ENCODE results near the gene EPOP.
"Not testable (repeated sequence)": the region's sequence is repeated elsewhere in the genome, so short reads cannot be mapped to it uniquely, and the experiment has no call there.

EPOP gene

DNA sequence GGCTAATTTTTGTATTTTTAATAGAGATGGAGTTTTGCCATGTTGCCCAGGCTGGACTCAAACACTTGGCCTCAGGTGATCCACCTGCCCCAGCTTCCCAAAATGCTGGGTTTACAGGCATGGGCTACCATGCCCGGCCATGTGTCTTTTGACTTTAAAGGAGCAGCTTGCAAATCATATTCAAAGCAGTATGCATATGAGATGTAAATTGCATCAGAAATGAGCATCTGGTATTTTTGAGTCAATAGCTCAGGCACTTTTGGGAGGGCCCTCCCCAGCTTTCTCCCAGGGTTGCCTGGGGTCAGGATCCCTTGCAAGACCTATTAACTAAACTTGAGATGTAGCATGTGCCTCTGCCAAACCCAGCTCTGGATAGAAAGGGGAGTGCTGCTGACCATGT lies 21.5 kb downstream of the EPOP start:
- no peak for DNase-seq

DNA sequence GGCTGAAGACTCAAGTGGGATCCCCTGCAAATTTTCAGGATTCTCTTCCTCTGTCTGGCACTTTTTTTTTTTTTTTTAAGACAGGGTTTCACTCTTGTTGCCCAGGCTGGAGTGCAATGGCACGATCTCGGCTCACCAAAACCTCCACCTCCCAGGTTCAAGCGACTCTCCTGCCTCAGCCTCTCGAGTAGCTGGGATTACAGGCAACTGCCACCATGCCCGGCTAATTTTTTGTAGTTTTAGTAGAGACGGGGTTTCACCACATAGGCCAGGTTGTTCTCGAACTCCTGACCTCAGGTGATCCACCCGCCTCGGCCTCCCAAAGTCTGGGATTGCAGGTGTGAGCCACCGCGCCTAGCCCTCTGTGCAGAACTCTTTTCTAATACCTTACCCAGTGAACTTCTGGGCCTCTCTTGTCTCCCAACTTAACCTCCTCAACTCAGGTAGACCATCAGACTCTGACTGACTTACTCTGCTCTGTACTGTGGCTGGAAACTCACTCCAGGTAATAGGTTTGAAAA lies 24.0 kb downstream of the EPOP start:
- not testable (repeated sequence) for DNase-seq

DNA sequence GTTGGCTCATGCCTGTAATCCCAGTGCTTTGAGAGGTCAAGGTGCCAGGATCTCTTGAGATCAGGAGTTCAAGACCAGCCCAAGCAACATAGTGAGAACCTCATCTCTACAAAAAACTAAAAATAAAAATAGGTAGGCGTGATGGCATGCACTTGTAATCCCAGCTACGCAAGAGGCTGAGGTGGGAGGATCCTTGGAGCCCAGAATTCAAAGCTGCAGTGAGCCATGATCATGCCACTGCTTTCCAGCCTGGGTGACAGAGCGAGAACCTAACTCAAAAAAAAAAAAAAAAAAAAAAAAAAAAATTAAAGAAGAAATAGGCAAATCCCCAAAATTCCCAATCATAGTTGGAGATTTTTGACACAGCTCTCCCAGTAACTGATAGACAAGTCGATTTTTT lies 36.8 kb downstream of the EPOP start:
- DNase-seq, result peak in 1 of 4 experiments; percentile 40

DNA sequence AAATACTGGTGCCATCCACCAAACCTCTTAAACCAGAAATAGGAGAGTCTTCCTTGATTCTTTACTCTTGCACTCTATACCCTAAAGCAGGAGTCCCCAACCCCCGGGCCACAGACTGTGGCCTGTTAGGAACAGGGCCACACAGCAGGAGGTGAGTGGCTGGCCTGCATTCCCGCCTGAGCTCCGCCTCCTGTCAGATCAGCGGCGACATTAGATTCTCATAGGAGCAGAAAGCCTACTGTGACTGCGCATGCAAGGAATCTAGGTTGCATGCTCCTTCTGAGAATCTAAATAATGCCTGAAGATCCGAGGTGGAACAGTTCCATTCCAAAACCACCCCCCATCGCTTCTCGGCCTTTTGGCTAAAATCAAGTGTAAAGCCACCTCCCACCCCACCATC lies 38.7 kb downstream of the EPOP start:
- no peak for DNase-seq

DNA sequence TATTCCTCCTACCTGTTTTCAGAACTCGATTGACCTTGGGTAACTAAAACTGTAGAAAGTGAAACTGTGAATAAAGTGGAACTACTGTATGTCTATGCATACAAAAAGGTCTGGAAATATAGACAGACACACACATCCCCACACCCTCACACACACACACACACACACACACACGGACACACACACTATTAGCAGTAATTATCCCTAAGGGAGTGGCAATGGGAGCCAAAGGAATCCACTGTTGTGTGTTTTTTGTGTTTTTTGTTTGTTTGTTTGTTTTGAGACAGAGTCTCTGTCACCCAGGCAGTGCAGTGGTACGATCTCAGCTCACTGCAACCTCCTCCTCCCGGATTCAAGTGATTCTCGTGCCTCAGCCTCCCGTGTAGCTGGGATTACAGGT lies 42.4 kb downstream of the EPOP start:
- DNase-seq, result no peak

DNA sequence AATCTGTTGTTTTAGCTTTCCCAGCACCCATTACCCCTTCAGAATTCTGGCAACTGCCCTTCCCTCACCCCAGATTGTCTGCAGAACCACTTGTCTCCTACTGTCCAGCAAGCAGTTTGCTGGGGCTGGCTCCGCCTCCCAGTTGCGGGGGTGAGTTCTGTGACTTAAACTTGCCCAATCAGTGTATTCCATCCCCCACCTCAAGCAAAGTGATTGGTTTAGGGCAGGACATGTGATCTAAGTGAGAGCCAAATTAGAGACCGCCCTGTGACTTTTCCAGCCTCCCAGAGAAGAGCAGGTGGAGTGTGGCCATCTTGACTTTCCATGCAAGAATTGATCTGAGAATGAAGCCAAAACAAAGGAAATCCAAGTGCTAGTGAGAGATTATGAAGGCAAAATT lies 46.3 kb downstream of the EPOP start:
- peak in 2 of 4 experiments; percentile 19 to 43 for DNase-seq

DNA sequence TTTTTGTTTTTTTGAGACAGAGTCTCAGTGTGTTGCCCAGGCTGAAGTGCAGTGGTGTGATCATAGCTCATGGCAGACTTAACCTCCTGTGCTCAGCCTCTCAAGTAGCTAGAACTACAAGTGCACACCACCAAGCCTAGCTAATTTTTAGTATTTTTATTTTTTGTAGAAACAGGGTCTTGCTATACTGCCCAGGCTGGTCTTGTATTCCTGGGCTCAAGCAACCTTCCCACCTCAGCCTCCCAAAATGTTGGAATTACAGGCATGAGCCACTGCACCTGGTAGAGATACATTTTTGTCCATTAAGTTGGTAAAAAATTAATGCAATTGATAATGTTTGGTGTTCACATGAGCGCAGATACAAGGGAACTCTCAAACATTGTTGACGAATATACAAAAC lies 46.8 kb downstream of the EPOP start:
- DNase-seq, result no peak

DNA sequence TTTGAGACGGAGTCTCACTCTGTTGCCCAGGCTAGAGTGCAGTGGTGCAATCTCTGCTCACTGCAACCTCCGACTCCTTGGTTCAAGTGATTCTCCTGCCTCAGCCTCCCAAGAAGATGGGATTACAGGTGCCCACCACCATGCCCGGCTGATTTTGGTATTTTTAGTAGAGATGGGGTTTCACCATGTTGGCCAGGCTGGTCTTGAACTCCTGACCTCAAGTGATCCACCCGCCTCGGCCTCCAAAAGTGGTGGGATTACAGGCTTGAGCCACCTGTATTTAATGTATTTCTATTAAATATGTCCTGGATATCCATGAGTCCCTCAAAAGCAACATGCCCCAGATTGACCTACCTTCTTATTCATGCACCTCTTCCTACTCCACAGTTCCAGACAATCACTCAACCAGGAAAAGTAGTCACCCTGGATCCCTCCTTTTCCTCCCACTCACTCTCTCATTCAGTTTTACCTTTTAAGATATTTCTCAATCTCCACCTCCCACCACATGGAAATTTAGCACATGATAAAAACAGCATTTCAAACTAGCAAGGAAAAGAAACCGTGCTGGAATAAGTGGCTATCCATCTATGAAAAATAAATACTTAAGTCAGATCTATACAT lies 48.0 kb downstream of the EPOP start:
- not testable (repeated sequence) for DNase-seq

DNA sequence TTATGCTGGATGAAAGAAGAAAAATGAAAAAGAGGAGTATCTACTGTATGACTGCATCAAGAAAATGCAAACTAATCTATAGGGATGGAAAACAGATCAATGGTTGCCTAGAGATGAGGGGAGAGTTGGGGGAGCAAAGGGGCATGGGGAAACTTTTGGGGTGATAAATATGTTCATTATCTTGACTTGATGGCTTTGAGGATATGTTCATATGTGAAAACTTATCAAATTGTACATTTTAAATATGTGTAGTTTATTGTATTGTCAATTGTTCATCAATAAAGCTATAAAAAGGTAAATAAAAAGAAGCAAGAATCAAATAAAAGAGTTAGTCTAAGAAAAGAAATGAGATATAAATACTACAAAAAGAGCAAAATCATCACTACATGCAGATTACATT lies 49.3 kb downstream of the EPOP start:
- DNase-seq, result no peak

DNA sequence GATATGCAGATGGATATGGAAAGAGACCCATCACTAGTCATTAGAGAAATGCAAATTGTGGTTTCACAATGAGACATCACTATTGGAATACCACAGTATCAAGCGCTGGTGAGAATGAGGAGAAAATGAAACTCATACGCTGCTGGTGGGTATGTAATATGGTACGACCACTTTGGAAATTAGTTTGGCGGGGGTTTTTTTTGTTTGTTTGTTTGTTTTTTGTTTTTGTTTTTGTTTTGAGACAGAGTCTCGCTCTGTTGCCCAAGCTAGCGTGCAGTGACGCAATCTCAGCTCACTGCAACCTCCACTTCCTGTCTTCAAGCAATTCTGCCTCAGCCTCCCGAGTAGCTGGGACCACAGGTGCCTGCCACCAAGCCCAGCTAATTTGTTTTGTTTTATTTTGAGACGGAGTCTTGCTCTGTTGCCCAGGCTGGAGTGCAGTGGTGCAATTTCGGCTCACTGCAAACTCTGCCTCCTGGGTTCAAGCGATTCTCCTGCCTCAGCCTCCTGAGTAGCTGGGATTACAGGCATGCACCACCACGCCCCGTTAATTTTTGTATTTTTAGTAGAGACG lies 49.9 kb downstream of the EPOP start:
- DNase-seq, result peak in 1 of 4 experiments; percentile 36
